HepG2 (cell line): Measurements from ENCODE around the gene KLF13. TPM values are rescaled to one million over a fixed set of nuclear protein-coding genes. Genes with fewer than 3 reads are reported as not detected.

Experiments
- ARNTL ChIP-seq: sonication (generic); formaldehyde crosslinking; IDR thresholded peaks from 2 replicates; pipeline ENCODE4 v1.4.0; 2020; ENCODE audit warnings: mild to moderate bottlenecking, missing genetic modification reagents
- BCL6 ChIP-seq: IDR thresholded peaks from 2 replicates; pipeline ENCODE4 v1.6.1; 2016; ENCODE audit warnings: missing genetic modification reagents, missing compliant biosample characterization
- BRCA1 ChIP-seq: sonication (generic); formaldehyde crosslinking; IDR thresholded peaks from 2 replicates; pipeline ENCODE4 v1.4.0; 2020; ENCODE audit warnings: missing genetic modification reagents
- DR1 ChIP-seq: sonication (generic); formaldehyde crosslinking; IDR thresholded peaks from 2 replicates; pipeline ENCODE4 v1.8.0; 2021; ENCODE audit warnings: mild to moderate bottlenecking, missing genetic modification reagents, inconsistent platforms
- EEA1 ChIP-seq: sonication (generic); formaldehyde crosslinking; IDR thresholded peaks from 2 replicates; pipeline ENCODE4 v1.5.1; 2020; ENCODE audit warnings: mild to moderate bottlenecking, missing genetic modification reagents, borderline replicate concordance
- GLI4 ChIP-seq: sonication (generic); formaldehyde crosslinking; IDR thresholded peaks from 2 replicates; pipeline ENCODE4 v1.5.1; 2020; ENCODE audit warnings: missing genetic modification reagents, mild to moderate bottlenecking, moderate library complexity, borderline replicate concordance
- HOXA7 ChIP-seq: sonication (generic); formaldehyde crosslinking; IDR thresholded peaks from 2 replicates; pipeline ENCODE4 v1.8.1; 2022; ENCODE audit warnings: mild to moderate bottlenecking, missing genetic modification reagents, moderate library complexity
- ISX ChIP-seq: sonication (generic); formaldehyde crosslinking; conservative IDR thresholded peaks from 2 replicates; pipeline ENCODE4 v1.5.0; 2020; ENCODE audit warnings: missing genetic modification reagents
- KDM1A ChIP-seq: IDR thresholded peaks from 2 replicates; pipeline ENCODE4 v1.6.1; 2016; ENCODE audit warnings: missing compliant biosample characterization
- LBX2 ChIP-seq: sonication (generic); formaldehyde crosslinking; IDR thresholded peaks from 2 replicates; pipeline ENCODE4 v1.5.0; 2020; ENCODE audit warnings: missing genetic modification reagents, mild to moderate bottlenecking, borderline replicate concordance
- PREB ChIP-seq: sonication (generic); formaldehyde crosslinking; IDR thresholded peaks from 2 replicates; pipeline ENCODE4 v1.4.0; 2020; ENCODE audit warnings: missing genetic modification reagents
- REXO4 ChIP-seq: sonication (generic); formaldehyde crosslinking; IDR thresholded peaks from 2 replicates; pipeline ENCODE4 v1.8.0; 2022; ENCODE audit warnings: missing genetic modification reagents, mild to moderate bottlenecking, borderline replicate concordance
- RFXAP ChIP-seq: sonication (generic); formaldehyde crosslinking; IDR thresholded peaks from 2 replicates; pipeline ENCODE4 v1.4.0; 2020; ENCODE audit warnings: missing genetic modification reagents, borderline replicate concordance
- SNAI1 ChIP-seq: sonication (generic); formaldehyde crosslinking; IDR thresholded peaks from 2 replicates; pipeline ENCODE4 v1.5.0; 2020; ENCODE audit warnings: mild to moderate bottlenecking, missing genetic modification reagents, borderline replicate concordance
- SSRP1 ChIP-seq: IDR thresholded peaks from 2 replicates; pipeline ENCODE4 v1.6.1; 2016; ENCODE audit warnings: control low read depth
- TAF1 ChIP-seq: sonication (generic); formaldehyde crosslinking; IDR thresholded peaks from 2 replicates; pipeline ENCODE4 v1.4.0; 2020; ENCODE audit warnings: missing genetic modification reagents
- ZFP37 ChIP-seq: sonication (generic); formaldehyde crosslinking; IDR thresholded peaks from 2 replicates; pipeline ENCODE4 v1.4.0; 2020; ENCODE audit warnings: missing genetic modification reagents, borderline replicate concordance
- ZNF253 ChIP-seq: sonication (generic); formaldehyde crosslinking; IDR thresholded peaks from 2 replicates; pipeline ENCODE4 v1.8.0; 2022; ENCODE audit warnings: mild to moderate bottlenecking, missing genetic modification reagents, borderline replicate concordance
- ZNF280B ChIP-seq: sonication (generic); formaldehyde crosslinking; IDR thresholded peaks from 2 replicates; pipeline ENCODE4 v1.5.0; 2020; ENCODE audit warnings: missing genetic modification reagents, mild to moderate bottlenecking, borderline replicate concordance
- ZNF446 ChIP-seq: sonication (generic); formaldehyde crosslinking; IDR thresholded peaks from 2 replicates; pipeline ENCODE4 v1.5.0; 2020; ENCODE audit warnings: mild to moderate bottlenecking, missing genetic modification reagents
- ZNF746 ChIP-seq: sonication (generic); formaldehyde crosslinking; IDR thresholded peaks from 2 replicates; pipeline ENCODE4 v1.8.0; 2022; ENCODE audit warnings: mild to moderate bottlenecking, missing genetic modification reagents
- ZNF775 ChIP-seq: sonication (generic); formaldehyde crosslinking; IDR thresholded peaks from 2 replicates; pipeline ENCODE4 v1.4.0; 2020; ENCODE audit warnings: missing genetic modification reagents, mild to moderate bottlenecking, moderate library complexity, borderline replicate concordance
- ZNF83 ChIP-seq: sonication (generic); formaldehyde crosslinking; IDR thresholded peaks from 2 replicates; pipeline ENCODE4 v1.4.0; 2020; ENCODE audit warnings: missing genetic modification reagents, mild to moderate bottlenecking, borderline replicate concordance
- polyA plus RNA-seq, 8 experiments: library from polyadenylated mRNA; depleted of rRNA in 3 of 8; stranded (reverse) in 7 of 8; unstranded in 1 of 8; fragments of >200 nt; fragmentation: Illumina TruSeq in 4 of 8; extraction: Trizol in 4 of 8; gene quantifications; 2 replicates each; pipeline versions ENCODE4 v1.2.1 to v1.2.3, GENCODE V29; 2011 to 2016; ENCODE audit warnings: low read depth in 4 of 8, missing spikeins in 1 of 8, mixed read lengths in 1 of 8; ENCODE audit not compliant: insufficient read depth in 1 of 8
- total RNA-seq, 5 experiments: library from RNA; depleted of rRNA; stranded (reverse); fragments of >200 nt; fragmentation: Illumina TruSeq; extraction: Trizol; gene quantifications; 2 replicates each; pipeline ENCODE4 v1.2.3, GENCODE V29; 2016; ENCODE audit warnings: low read depth in 1 of 5
- TF ChIP-seq, protein P1 (sequence below): sonication (generic); formaldehyde crosslinking; IDR thresholded peaks from 2 replicates; pipeline ENCODE4 v1.4.0; 2020; ENCODE audit warnings: missing genetic modification reagents
- TF ChIP-seq, protein P2 (sequence below): sonication (generic); formaldehyde crosslinking; IDR thresholded peaks from 2 replicates; pipeline ENCODE4 v1.4.0; 2020; ENCODE audit warnings: missing genetic modification reagents

The KLF13 gene
- total and polyA plus RNA-seq, 2 of the 13 experiments (the other 11 are each of a cell fraction or from before 2014, with no cell fraction given), result 16.8 to 25.1 TPM

DNA sequence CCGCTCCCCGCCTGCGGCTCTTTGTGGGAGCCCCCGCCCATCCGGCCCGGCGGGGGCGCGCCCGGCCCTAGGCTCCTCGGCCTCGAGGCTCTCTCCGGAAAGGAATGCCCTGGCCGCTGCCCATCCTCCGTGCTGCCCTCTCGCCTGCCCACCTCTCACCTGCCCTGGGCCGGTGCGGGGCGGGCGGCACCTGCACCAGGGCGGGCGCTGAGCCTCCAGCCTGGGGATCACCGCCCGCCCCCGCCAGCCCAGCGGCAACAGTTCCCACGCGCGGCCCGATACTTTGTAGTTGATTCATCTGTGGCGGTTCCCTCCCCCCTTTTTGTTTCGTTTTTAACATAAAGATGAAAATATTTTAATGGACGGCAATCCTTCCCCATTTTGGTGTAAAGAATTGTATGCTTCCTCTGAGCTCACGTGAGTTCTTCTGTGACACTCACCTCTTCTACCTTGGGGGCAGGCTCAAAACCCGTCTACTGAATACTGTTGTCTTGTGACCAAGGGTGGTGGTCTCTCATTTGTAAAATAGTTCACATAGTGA lies 1.9 kb downstream of the KLF13 start (continued):
- TF ChIP-seq, protein P1, sequence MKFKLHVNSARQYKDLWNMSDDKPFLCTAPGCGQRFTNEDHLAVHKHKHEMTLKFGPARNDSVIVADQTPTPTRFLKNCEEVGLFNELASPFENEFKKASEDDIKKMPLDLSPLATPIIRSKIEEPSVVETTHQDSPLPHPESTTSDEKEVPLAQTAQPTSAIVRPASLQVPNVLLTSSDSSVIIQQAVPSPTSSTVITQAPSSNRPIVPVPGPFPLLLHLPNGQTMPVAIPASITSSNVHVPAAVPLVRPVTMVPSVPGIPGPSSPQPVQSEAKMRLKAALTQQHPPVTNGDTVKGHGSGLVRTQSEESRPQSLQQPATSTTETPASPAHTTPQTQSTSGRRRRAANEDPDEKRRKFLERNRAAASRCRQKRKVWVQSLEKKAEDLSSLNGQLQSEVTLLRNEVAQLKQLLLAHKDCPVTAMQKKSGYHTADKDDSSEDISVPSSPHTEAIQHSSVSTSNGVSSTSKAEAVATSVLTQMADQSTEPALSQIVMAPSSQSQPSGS, result no peak
- TF ChIP-seq SSRP1 (CRISPR knock-in tag) (no peak), RFXAP (CRISPR knock-in tag) (no peak), KDM1A (CRISPR knock-in tag) (no peak), PREB (CRISPR knock-in tag) (no peak), ZNF83 (CRISPR knock-in tag) (no peak), ISX (CRISPR knock-in tag) (no peak), GLI4 (CRISPR knock-in tag) (0 out of 2 replicates have a peak, but pooled peaks have one; percentile 34), BCL6 (no peak), ZNF280B (CRISPR knock-in tag) (no peak), TAF1 (CRISPR knock-in tag) (peak; percentile 16; the same call in 1 of the 2 replicates), LBX2 (CRISPR knock-in tag) (no peak), DR1 (CRISPR knock-in tag) (no peak), REXO4 (CRISPR knock-in tag) (no peak), SNAI1 (CRISPR knock-in tag) (no peak), BRCA1 (CRISPR knock-in tag) (no peak), ZNF775 (CRISPR knock-in tag) (no peak), HOXA7 (CRISPR knock-in tag) (no peak), ZNF746 (no peak), ZFP37 (CRISPR knock-in tag) (no peak), ARNTL (CRISPR knock-in tag) (no peak), EEA1 (peak; percentile 22; the same call in 1 of the 2 replicates), ZNF253 (CRISPR knock-in tag) (no peak), ZNF446 (CRISPR knock-in tag) (no peak)
- TF ChIP-seq, protein P2, sequence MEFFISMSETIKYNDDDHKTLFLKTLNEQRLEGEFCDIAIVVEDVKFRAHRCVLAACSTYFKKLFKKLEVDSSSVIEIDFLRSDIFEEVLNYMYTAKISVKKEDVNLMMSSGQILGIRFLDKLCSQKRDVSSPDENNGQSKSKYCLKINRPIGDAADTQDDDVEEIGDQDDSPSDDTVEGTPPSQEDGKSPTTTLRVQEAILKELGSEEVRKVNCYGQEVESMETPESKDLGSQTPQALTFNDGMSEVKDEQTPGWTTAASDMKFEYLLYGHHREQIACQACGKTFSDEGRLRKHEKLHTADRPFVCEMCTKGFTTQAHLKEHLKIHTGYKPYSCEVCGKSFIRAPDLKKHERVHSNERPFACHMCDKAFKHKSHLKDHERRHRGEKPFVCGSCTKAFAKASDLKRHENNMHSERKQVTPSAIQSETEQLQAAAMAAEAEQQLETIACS (CRISPR knock-in tag), result peak; percentile 79
